MCF 10A (cell line): ENCODE data around the gene TRPM4. TPM values are rescaled to one million over a fixed set of nuclear protein-coding genes. Genes with fewer than 3 reads are reported as not detected.

Experiments used
- BruUV-seq: library from RNA; stranded (reverse); fragments of 400-500 nt; replicated peaks from 2 replicates; lab custom pipeline; 2021; lab: Mats Ljungman, UMichigan
- CTCF ChIA-PET: fragments of 300-600 bp; sonication (Branson Sonifier 250); formaldehyde crosslinking; extraction: SDS; loops from one replicate; lab custom pipeline; 2021; ENCODE audit warnings: antibody characterized with exemption, inconsistent platforms; lab: Yijun Ruan, JAX
- POLR2A ChIA-PET: fragments of 300-600, 350-650 bp; sonication (Branson Sonifier 250); formaldehyde crosslinking; extraction: SDS; loops from one replicate; lab custom pipeline; 2020; ENCODE audit warnings: antibody characterized with exemption, inconsistent platforms; lab: Yijun Ruan, JAX
- DNase-seq: peaks from one replicate; pipeline ENCODE4 v3.0.0-alpha.2; 2018; ENCODE audit not compliant: unreplicated experiment
- H3K27ac Mint-ChIP-seq: one replicate; pipeline ENCODE4 v1.8.0; 2022; ENCODE audit warnings: mild to moderate bottlenecking, low read depth, mixed read lengths; ENCODE audit not compliant: unreplicated experiment
- H3K27me3 Mint-ChIP-seq: one replicate; pipeline ENCODE4 v1.8.0; 2022; ENCODE audit warnings: mixed read lengths; ENCODE audit not compliant: insufficient read depth, unreplicated experiment
- H3K36me3 Mint-ChIP-seq: one replicate; pipeline ENCODE4 v1.8.0; 2022; ENCODE audit warnings: mild to moderate bottlenecking, moderate library complexity, mixed read lengths; ENCODE audit not compliant: insufficient read depth, unreplicated experiment
- H3K4me1 Mint-ChIP-seq: one replicate; pipeline ENCODE4 v1.8.0; 2022; ENCODE audit warnings: mixed read lengths; ENCODE audit not compliant: insufficient read depth, unreplicated experiment
- H3K4me3 Mint-ChIP-seq: one replicate; pipeline ENCODE4 v1.8.0; 2022; ENCODE audit warnings: mild to moderate bottlenecking, moderate library complexity, mixed read lengths; ENCODE audit not compliant: unreplicated experiment
- H3K9me3 Mint-ChIP-seq: one replicate; pipeline ENCODE4 v1.8.0; 2022; ENCODE audit warnings: mixed read lengths; ENCODE audit not compliant: unreplicated experiment
- intact Hi-C: fragments of 100-400 bp; cut with micrococcal nuclease; formaldehyde crosslinking; loops from 2 replicates; pipeline ENCODE4 v1.14.1; 2022
- total RNA-seq: library from RNA; stranded (reverse); gene quantifications from 2 replicates; pipeline ENCODE4 v1.2.3, GENCODE V29; 2022
- TF ChIP-seq, protein P1 (sequence below): fragments of 200-600 bp; IDR thresholded peaks from one replicate; pipeline ENCODE4 v1.8.0; 2022; ENCODE audit warnings: antibody characterized with exemption, mild to moderate bottlenecking; ENCODE audit not compliant: unreplicated experiment

Gene TRPM4
- total RNA-seq, 1 experiment from 2014 or later, result 21.2 TPM

- POLR2A ChIA-PET, result no interaction called here
- Mint-ChIP-seq H3K9me3 (no peaks in the 10 kb centered on the region), H3K27me3 (no peaks in the 10 kb centered on the region), H3K4me3 (no peak overlapping the region), H3K4me1 (peaks cover 5% of the 10 kb centered on the region), H3K36me3 (peaks cover 11% of the 10 kb centered on the region), H3K27ac (no peak overlapping the region)
- BruUV-seq, result no TSS peak
- intact Hi-C loops, result no loop called here
- TF ChIP-seq, protein P1, sequence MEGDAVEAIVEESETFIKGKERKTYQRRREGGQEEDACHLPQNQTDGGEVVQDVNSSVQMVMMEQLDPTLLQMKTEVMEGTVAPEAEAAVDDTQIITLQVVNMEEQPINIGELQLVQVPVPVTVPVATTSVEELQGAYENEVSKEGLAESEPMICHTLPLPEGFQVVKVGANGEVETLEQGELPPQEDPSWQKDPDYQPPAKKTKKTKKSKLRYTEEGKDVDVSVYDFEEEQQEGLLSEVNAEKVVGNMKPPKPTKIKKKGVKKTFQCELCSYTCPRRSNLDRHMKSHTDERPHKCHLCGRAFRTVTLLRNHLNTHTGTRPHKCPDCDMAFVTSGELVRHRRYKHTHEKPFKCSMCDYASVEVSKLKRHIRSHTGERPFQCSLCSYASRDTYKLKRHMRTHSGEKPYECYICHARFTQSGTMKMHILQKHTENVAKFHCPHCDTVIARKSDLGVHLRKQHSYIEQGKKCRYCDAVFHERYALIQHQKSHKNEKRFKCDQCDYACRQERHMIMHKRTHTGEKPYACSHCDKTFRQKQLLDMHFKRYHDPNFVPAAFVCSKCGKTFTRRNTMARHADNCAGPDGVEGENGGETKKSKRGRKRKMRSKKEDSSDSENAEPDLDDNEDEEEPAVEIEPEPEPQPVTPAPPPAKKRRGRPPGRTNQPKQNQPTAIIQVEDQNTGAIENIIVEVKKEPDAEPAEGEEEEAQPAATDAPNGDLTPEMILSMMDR, result no peak
- peak; percentile 17 for DNase-seq
- CTCF ChIA-PET, result interaction anchor here (0.6 to 1.9 kb wide), 4 partner anchors 11 to 415 kb away, joined by 3 to 12 read pairs (median 4); no protein-coding TSS in a partner anchor
These were observed 52.7 kb downstream of the TRPM4 start for GRCh38 chr19:49210108-49210900.

DNA sequence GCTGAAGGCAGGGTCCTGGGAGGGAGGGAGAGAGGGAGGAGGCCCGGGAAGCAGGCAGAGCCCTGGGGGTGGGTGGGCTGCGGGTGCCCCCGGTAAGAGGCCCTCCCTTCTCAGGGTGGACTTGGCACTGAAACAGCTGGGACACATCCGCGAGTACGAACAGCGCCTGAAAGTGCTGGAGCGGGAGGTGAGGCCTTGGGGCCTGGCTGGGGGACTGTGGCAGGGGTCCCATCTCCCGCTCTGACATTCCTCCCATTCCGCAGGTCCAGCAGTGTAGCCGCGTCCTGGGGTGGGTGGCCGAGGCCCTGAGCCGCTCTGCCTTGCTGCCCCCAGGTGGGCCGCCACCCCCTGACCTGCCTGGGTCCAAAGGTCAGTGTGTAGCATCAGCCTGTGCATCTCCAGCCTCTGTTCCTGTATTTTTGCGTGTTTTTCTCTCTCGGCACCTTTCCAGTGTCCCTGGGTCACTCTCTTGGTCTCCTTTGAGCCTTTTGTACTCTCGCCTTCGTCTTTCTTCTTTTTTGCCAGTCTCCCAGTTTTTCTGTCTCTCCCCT lies 53.4 kb downstream of the TRPM4 start:
- no peak for DNase-seq
- peaks cover 7% of the 10 kb centered on the region for H3K36me3 Mint-ChIP-seq
- intact Hi-C loops, result no loop called here
- ChIA-PET CTCF (interaction anchor here (1.0 to 1.9 kb wide), 3 partner anchors 11 to 113 kb away, joined by 3 to 12 read pairs (median 4); no protein-coding TSS in a partner anchor), POLR2A (no interaction called here)
- TF ChIP-seq, protein P1, result no peak
- H3K4me1 Mint-ChIP-seq, result peaks cover 5% of the 10 kb centered on the region
- H3K27ac Mint-ChIP-seq, result no peak overlapping the region
- no TSS peak for BruUV-seq
- no peak overlapping the region for H3K4me3 Mint-ChIP-seq
- no peaks in the 10 kb centered on the region for H3K27me3 Mint-ChIP-seq
- H3K9me3 Mint-ChIP-seq, result no peaks in the 10 kb centered on the region

DNA sequence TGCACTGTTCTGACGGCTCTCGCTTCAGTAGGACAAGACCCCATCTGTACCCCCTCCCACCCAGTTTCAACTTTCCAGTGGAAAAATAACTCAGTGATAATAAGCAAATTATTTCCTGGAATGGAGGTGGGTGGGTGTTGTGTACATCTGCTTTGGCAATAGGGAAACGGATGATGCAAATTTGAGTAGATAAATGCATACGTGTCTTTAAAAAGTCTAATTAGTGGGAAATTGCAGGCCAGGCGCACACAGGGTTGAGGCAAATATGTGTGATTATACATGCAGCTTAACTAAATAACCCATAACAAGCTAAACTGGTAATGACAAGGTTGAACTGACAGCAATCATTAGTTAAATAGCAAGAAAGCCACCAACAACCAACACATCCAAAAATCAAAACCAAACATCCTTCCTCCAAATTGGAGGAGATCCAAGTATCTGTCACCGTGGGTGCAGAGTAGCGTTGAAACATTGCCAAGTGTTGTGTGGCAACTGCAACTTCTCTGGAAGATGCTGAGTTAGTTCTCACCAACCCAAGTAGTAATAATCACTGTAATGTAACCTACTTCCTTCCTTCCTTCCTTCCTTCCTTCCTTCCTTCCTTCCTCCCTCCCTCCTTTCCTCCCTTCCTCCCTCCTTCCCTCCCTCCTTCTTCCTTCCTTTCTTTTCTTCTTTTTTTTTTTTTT lies 54.6 kb downstream of the TRPM4 start:
- Mint-ChIP-seq H3K27ac (no peak overlapping the region), H3K4me3 (no peak overlapping the region)

More for the DNA sequence above, 54.6 kb downstream of the TRPM4 start:
- Mint-ChIP-seq H3K4me1 (peaks cover 5% of the 10 kb centered on the region), H3K27me3 (no peaks in the 10 kb centered on the region), H3K9me3 (no peaks in the 10 kb centered on the region), H3K36me3 (peaks cover 10% of the 10 kb centered on the region)
- peak; percentile 77 for DNase-seq
- BruUV-seq, result no TSS peak
- TF ChIP-seq, protein P1, result no peak
- POLR2A ChIA-PET, result interaction anchor here (0.9 kb wide), 1 partner anchor 10 kb away, joined by 3 read pairs; no protein-coding TSS in a partner anchor
- intact Hi-C loops, result no loop called here
- CTCF ChIA-PET, result interaction anchor here (0.6 to 1.5 kb wide), 5 partner anchors 13 to 117 kb away, joined by 3 to 5 read pairs (median 4); no protein-coding TSS in a partner anchor
